HEK293T (cell line): ENCODE measurements around the gene UBALD2.

ENCODE experiments used
- SP1 ChIP-seq: fragments of 450-650 bp; IDR thresholded peaks from 2 replicates; pipeline ENCODE4 v1.6.1; 2017
- TF ChIP-seq, protein P1 (sequence below): fragments of 450-650 bp; IDR thresholded peaks from 2 replicates; pipeline ENCODE4 v1.6.1; 2016

DNA sequence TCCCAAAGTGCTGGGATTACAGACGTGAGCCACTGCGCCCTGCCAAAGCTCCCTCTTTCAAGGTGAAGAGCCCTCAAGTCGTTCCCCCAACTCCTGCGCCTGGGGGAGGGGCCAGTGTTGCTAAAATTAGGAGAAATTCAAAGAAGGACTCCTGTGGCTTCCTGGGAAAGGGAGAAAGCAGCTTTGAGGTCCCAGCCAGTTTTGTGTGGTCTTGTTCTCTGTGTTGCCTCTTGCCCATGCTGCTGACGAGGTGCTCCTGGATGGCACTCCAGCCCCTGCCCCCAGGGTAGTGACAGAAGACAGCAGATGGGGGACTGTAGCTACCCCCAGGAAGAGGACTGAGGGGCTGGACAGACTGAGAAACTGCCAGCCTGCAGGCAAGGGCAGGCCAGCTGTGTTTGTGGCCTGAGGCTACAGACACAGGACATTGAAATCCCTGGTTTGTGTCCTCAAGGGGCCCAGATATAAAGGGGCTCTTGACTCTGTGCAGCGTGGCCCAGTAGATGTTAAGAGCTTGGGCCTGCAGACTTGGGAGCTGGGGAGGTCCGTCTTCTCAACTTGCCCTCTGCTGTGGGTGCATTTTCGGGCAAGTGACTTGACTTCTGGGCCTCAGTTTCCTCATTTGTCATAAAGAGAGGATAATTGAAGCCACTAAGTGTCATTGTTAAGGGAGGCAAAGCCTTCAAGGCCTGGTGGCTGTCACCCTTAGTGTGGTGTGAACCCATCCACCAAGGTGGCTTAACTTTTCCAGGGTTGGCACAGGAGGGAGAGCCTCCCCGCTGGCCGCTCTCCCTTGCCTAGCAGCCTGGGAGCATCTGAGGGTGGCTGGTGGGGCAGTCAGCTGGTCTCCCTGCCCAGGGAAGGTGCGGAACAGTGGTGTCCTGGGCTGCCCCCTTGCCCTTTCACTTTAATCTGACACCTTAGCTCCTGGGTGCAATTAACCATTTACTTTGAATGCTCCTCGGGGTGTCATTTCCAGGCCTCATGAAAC lies 4.1 kb downstream of the UBALD2 start:
- TF ChIP-seq, protein P1, sequence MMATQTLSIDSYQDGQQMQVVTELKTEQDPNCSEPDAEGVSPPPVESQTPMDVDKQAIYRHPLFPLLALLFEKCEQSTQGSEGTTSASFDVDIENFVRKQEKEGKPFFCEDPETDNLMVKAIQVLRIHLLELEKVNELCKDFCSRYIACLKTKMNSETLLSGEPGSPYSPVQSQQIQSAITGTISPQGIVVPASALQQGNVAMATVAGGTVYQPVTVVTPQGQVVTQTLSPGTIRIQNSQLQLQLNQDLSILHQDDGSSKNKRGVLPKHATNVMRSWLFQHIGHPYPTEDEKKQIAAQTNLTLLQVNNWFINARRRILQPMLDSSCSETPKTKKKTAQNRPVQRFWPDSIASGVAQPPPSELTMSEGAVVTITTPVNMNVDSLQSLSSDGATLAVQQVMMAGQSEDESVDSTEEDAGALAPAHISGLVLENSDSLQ: no peak
- no peak for TF ChIP-seq SP1
